Upper lobe of left lung (tissue), 6 donors: ENCODE measurements around the gene PRR9. TPM values are rescaled to one million over a fixed set of nuclear protein-coding genes. Genes with fewer than 3 reads are reported as not detected.

Experiments used
- ATAC-seq, 2 donors: fragments of 200-7000 bp; cut with Tn5 transposase; one replicate each; pipeline ENCODE4 v1.9.1; 2022; ENCODE audit warnings: mild to moderate bottlenecking in 2 of 2, moderate library complexity in 2 of 2; ENCODE audit not compliant: low FRiP score in 2 of 2
- DNase-seq, 2 donors: peaks; one replicate each; pipeline ENCODE4 v3.0.0-alpha.2; 2019 to 2020
- H3K27ac ChIP-seq, 4 donors: fragments of 200-600 bp; sonication (generic); one replicate each; pipeline ENCODE4 v1.5.1; 2016 to 2019
- H3K27me3 ChIP-seq, 4 donors: fragments of 200-600 bp; sonication (generic); one replicate each; pipeline ENCODE4 v1.5.1; 2017 to 2019
- H3K36me3 ChIP-seq, 4 donors: fragments of 200-600 bp; sonication (generic); one replicate each; pipeline ENCODE4 v1.5.1; 2016 to 2019
- H3K4me1 ChIP-seq, 4 donors: fragments of 200-600 bp; sonication (generic); one replicate each; pipeline ENCODE4 v1.5.1; 2018 to 2019
- H3K4me3 ChIP-seq, 4 donors: fragments of 200-600 bp; sonication (generic); one replicate each; pipeline ENCODE4 v1.5.1; 2017 to 2019; ENCODE audit warnings: mild to moderate bottlenecking in 2 of 4, moderate library complexity in 1 of 4
- H3K9me3 ChIP-seq, 4 donors: fragments of 200-600 bp; sonication (generic); one replicate each; pipeline ENCODE4 v1.5.1; 2018 to 2019
- EP300 ChIP-seq, 4 donors: sonication (generic); formaldehyde crosslinking; IDR thresholded peaks; one replicate each; pipeline ENCODE4 v1.5.1; 2017; ENCODE audit warnings: antibody characterized with exemption in 4 of 4, control low read depth in 2 of 4
- POLR2A ChIP-seq, 4 donors: fragments of 450-650 bp; IDR thresholded peaks; one replicate each; pipeline ENCODE4 v1.5.1; 2016 to 2017; ENCODE audit warnings: antibody characterized with exemption in 4 of 4, mild to moderate bottlenecking in 2 of 4
- POLR2AphosphoS5 ChIP-seq, 2 donors: sonication (generic); formaldehyde crosslinking; IDR thresholded peaks; one replicate each; pipeline ENCODE4 v1.5.1; 2017; ENCODE audit warnings: antibody characterized with exemption in 2 of 2
- WGBS, 2 donors: methylation state at CpG; one replicate each; pipeline ENCODE4 v1.1.5; 2017 to 2018; 5-methylcytosine and 5-hydroxymethylcytosine counted together
- total RNA-seq, 6 donors: library from RNA; depleted of rRNA in 4 of 6; stranded (reverse); fragments of >200 nt in 4 of 6; gene quantifications; one replicate each; pipeline versions ENCODE4 v1.1.0 to v1.2.1, GENCODE V29; 2016 to 2021
- TF ChIP-seq, protein P1 (sequence below), 6 experiments: fragments of 450-650 bp in 4 of 6; fragments of 200-600 bp in 2 of 6; sonication (generic) in 2 of 6; IDR thresholded peaks; one replicate each; pipeline ENCODE4 v1.5.1; 2016 to 2019; ENCODE audit warnings: antibody characterized with exemption in 6 of 6
- donor health status: DM: no; HTN: no; CAD: no; lungs with moderate emphysema.
- donor health status: DM: no; HTN: yes; CAD: no; lungs with severe emphysema.

Gene PRR9
- total RNA-seq, 6 donors from 2014 or later, result not detected

DNA sequence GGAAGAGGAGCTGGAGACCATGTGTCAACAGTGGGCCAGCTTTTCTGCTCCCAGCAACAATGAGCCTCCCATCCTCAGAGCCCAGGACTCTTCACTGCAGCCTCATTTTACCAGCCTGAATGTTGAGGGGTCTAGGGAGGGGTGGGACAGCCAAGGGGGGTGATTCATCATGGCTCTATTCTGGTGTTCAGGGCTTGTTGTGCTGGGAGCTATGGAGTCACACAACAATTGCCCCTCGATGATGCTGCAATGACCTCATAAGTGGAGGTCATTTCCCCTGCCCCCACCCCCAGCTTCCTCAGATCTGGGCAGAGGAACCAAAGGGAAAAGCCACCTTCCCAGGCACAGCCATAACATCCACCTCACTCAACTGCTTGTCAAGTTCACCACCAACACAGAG is 14.3 kb upstream of the PRR9 start, which contains the start of gene LELP1:
Gene LELP1, plus strand, starts transcription at position 301 of the 400 bp plus-strand sequence. CDS start 1,278 bp downstream, outside the sequence.
- TF ChIP-seq, protein P1, sequence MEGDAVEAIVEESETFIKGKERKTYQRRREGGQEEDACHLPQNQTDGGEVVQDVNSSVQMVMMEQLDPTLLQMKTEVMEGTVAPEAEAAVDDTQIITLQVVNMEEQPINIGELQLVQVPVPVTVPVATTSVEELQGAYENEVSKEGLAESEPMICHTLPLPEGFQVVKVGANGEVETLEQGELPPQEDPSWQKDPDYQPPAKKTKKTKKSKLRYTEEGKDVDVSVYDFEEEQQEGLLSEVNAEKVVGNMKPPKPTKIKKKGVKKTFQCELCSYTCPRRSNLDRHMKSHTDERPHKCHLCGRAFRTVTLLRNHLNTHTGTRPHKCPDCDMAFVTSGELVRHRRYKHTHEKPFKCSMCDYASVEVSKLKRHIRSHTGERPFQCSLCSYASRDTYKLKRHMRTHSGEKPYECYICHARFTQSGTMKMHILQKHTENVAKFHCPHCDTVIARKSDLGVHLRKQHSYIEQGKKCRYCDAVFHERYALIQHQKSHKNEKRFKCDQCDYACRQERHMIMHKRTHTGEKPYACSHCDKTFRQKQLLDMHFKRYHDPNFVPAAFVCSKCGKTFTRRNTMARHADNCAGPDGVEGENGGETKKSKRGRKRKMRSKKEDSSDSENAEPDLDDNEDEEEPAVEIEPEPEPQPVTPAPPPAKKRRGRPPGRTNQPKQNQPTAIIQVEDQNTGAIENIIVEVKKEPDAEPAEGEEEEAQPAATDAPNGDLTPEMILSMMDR (IDR thresholded peaks at IDR 0.05), result no peak
- TF ChIP-seq EP300 (IDR thresholded peaks at IDR 0.05), result no peak
- TF ChIP-seq POLR2A (IDR thresholded peaks at IDR 0.05), result no peak
- TF ChIP-seq POLR2AphosphoS5 (IDR thresholded peaks at IDR 0.05), result no peak
- Histone ChIP-seq H3K27ac (no peak within 1 kb of the TSS), H3K4me1 (no peaks in the 10 kb centered on the region), H3K36me3 (no peaks in the 10 kb centered on the region), H3K9me3 (no peaks in the 10 kb centered on the region), H3K27me3 (no peaks in the 10 kb centered on the region), H3K4me3 (no peak within 1 kb of the TSS)
- DNase-seq (no peak), ATAC-seq (no peak)
- 67% methylated on average over 1 of the region's 1 CpG; no CpG with 5 or more reads in 1 of the 2 donors for WGBS, 2 donors

DNA sequence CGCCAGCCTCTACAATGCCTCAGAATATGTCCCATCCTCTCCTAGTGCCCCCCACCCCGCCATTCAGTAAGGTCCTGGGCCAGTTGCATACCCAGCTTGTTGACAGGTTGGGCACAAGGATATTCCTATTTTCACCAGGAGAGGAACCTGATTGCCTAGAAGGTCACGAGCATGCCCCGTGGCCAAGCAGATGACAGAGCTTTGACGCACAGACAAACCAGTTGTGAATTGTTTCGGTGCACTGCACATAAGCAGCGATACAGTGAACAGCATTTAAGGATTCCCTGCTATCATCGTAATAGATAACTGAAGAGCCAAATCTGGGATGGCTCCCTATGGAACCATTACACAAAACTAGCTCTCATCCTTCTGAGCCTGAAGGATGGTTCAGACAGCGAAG is 10.8 kb upstream of the PRR9 start:
- no peak for TF ChIP-seq POLR2A (IDR thresholded peaks at IDR 0.05)
- TF ChIP-seq POLR2AphosphoS5 (IDR thresholded peaks at IDR 0.05), result no peak
- TF ChIP-seq, protein P1 (IDR thresholded peaks at IDR 0.05), result no peak
- no peak for TF ChIP-seq EP300 (IDR thresholded peaks at IDR 0.05)
- DNase-seq, result no peak
- H3K4me3 ChIP-seq, result no peak overlapping the region
- ATAC-seq, result no peak
- 85 to 91% methylated on average over 9 of the region's 9 CpGs for WGBS, 2 donors
- no peaks in the 10 kb centered on the region for H3K27me3 ChIP-seq
- H3K9me3 ChIP-seq, result no peaks in the 10 kb centered on the region
- no peaks in the 10 kb centered on the region for H3K36me3 ChIP-seq
- H3K27ac ChIP-seq, result no peak overlapping the region
- no peaks in the 10 kb centered on the region for H3K4me1 ChIP-seq

DNA sequence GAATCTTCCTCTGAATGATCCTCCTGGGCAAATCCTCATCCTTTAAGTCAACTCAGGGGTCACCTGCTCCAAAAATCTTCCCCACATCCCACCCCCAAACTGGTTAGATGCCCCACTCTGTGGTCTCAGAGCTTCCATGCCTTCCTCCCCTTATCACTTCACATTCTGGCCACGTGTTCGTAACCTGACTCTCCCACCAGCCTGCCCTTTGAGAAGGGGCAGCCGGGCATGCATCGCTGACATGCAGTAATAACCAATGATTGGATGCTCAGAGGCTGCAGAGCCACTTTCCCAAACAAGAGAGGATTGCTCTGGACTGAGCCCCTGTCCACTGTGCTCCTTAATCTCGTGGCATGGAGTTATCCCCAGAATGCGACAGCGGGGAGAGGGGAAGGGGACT is 7.2 kb upstream of the PRR9 start:
- DNase-seq (no peak), ATAC-seq (no peak)
- 34 to 55% methylated on average over 6 to 7 of the region's 7 CpGs for WGBS, 2 donors
- Histone ChIP-seq H3K4me3 (no peak overlapping the region), H3K4me1 (no peaks in the 10 kb centered on the region), H3K27ac (no peak overlapping the region), H3K36me3 (no peaks in the 10 kb centered on the region), H3K27me3 (no peaks in the 10 kb centered on the region), H3K9me3 (no peaks in the 10 kb centered on the region)
- TF ChIP-seq POLR2A (IDR thresholded peaks at IDR 0.05), result no peak
- TF ChIP-seq POLR2AphosphoS5 (IDR thresholded peaks at IDR 0.05), result no peak
- TF ChIP-seq, protein P1 (IDR thresholded peaks at IDR 0.05), result no peak
- TF ChIP-seq EP300 (IDR thresholded peaks at IDR 0.05), result no peak

DNA sequence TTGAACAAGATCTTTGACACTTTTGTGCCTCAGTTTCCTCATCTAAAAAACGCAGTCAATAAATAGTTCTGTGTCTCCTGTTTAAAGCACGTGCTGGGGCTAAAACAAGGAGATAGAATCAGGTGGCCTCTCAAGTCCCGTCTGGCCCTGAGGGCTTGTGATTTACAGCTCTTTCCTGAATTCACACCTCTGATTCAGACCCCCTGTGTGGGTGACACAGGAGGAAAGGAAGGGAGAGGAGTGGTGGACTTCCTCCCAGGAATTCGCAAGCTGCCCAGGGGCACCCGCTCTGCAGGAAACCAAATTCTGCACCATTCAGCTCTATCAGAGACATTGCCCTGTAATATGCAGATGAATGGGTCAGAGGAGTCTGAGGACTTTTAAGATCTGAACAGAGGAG is 5.2 kb upstream of the PRR9 start:
- no peaks in the 10 kb centered on the region for H3K9me3 ChIP-seq
- H3K4me1 ChIP-seq, result no peaks in the 10 kb centered on the region
- DNase-seq, result no peak
- no peaks in the 10 kb centered on the region for H3K27me3 ChIP-seq
- no peaks in the 10 kb centered on the region for H3K36me3 ChIP-seq
- no peak for ATAC-seq
- no peak overlapping the region for H3K4me3 ChIP-seq
- TF ChIP-seq POLR2AphosphoS5 (IDR thresholded peaks at IDR 0.05) (no peak), EP300 (IDR thresholded peaks at IDR 0.05) (no peak), POLR2A (IDR thresholded peaks at IDR 0.05) (no peak)
- TF ChIP-seq, protein P1 (IDR thresholded peaks at IDR 0.05), result no peak
- H3K27ac ChIP-seq, result no peak overlapping the region
- 29 to 57% methylated on average over 5 of the region's 5 CpGs for WGBS, 2 donors

DNA sequence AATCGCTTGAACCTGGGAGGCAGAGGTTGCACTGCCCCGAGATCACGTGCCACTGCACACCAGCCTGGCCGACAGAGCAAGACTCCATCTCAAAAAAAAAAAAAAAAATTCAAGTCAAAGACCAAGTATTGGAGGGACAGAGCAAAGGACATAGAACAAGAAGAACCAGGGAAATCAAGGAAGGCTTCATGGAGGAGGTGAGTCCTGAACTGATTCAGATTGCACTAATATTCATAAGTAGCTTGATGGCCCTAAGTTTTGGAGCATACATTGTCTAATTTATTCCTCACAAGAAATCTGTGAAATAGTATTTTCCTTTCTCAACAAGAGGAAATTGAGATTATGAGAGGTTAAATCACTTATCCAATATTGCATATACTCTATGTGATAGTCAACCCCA is 3.9 kb upstream of the PRR9 start:
- 98% methylated on average over 4 of the region's 4 CpGs for WGBS, 2 donors

More for the DNA sequence above, 3.9 kb upstream of the PRR9 start:
- no peak overlapping the region for H3K4me3 ChIP-seq
- TF ChIP-seq POLR2A (IDR thresholded peaks at IDR 0.05), result no peak
- TF ChIP-seq, protein P1 (IDR thresholded peaks at IDR 0.05), result no peak
- no peak for TF ChIP-seq EP300 (IDR thresholded peaks at IDR 0.05)
- no peak for TF ChIP-seq POLR2AphosphoS5 (IDR thresholded peaks at IDR 0.05)
- no peaks in the 10 kb centered on the region for H3K27me3 ChIP-seq
- no peaks in the 10 kb centered on the region for H3K4me1 ChIP-seq
- no peak overlapping the region for H3K27ac ChIP-seq
- no peak for ATAC-seq
- no peaks in the 10 kb centered on the region for H3K36me3 ChIP-seq
- no peaks in the 10 kb centered on the region for H3K9me3 ChIP-seq
- no peak for DNase-seq
